HEK293 (cell line): Measurements from ENCODE around the gene SYNM.
"Not testable (repeated sequence)": the region's sequence is repeated elsewhere in the genome, so short reads cannot be mapped to it uniquely, and the experiment has no call there.

Experiments used
- CTCF ChIA-PET: fragments of 350-600 bp; formaldehyde crosslinking; extraction: SDS; loops from one replicate; lab custom pipeline; 2021; ENCODE audit warnings: antibody characterized with exemption; lab: Yijun Ruan, JAX
- POLR2A ChIA-PET: fragments of 300-600 bp; formaldehyde crosslinking; extraction: SDS; loops from one replicate; lab custom pipeline; 2020; ENCODE audit warnings: antibody characterized with exemption, inconsistent platforms; lab: Yijun Ruan, JAX
- H3K27ac ChIP-seq: fragments of 200-500 bp; sonication (Bioruptor generic); 2 replicates; pipeline ENCODE4 v1.5.1; 2014; ENCODE audit warnings: low read depth, low read length, control low read depth, inconsistent platforms; ENCODE audit errors: extremely low read depth
- H3K36me3 ChIP-seq, 2 experiments: fragments of 200-500 bp in 1 of 2; sonication (Bioruptor generic) in 1 of 2; 1 replicate in 1 of 2; 2 replicates in 1 of 2; pipeline ENCODE4 v1.5.1; 2014 to 2017; ENCODE audit warnings: inconsistent platforms in 2 of 2, low read length in 2 of 2; ENCODE audit not compliant: control insufficient read depth in 2 of 2, insufficient read depth in 1 of 2
- H3K4me1 ChIP-seq: fragments of 200-500 bp; sonication (Bioruptor generic); 2 replicates; pipeline ENCODE4 v1.5.1; 2014; ENCODE audit warnings: mild to moderate bottlenecking, low read length, inconsistent platforms; ENCODE audit not compliant: control insufficient read depth, insufficient read depth
- H3K4me3 ChIP-seq: 2 replicates; pipeline ENCODE4 v1.5.1; 2011; ENCODE audit warnings: low read depth, mild to moderate bottlenecking, control low read depth, low read length, moderate library complexity
- H3K9me3 ChIP-seq: fragments of 200-500 bp; sonication (Bioruptor generic); 2 replicates; pipeline ENCODE4 v1.5.1; 2014; ENCODE audit warnings: low read depth, low read length, inconsistent platforms; ENCODE audit not compliant: control insufficient read depth, insufficient read depth
- GLI4 ChIP-seq: fragments of 450-650 bp; formaldehyde crosslinking; IDR thresholded peaks from 2 replicates; pipeline ENCODE4 v1.5.1; 2016; ENCODE audit warnings: missing biosample characterization, missing genetic modification characterization
- HOXC10 ChIP-seq: sonication (generic); formaldehyde crosslinking; IDR thresholded peaks from 2 replicates; pipeline ENCODE4 v1.8.1; 2023; ENCODE audit warnings: mild to moderate bottlenecking, missing genetic modification reagents
- PRDM4 ChIP-seq: fragments of 450-650 bp; formaldehyde crosslinking; IDR thresholded peaks from 2 replicates; pipeline ENCODE4 v1.5.1; 2017; ENCODE audit warnings: missing biosample characterization, missing genetic modification characterization
- YY1 ChIP-seq: fragments of 450-650 bp; formaldehyde crosslinking; IDR thresholded peaks from 2 replicates; pipeline ENCODE4 v1.5.1; 2018; ENCODE audit warnings: missing biosample characterization, missing genetic modification characterization
- ZBTB1 ChIP-seq: fragments of 450-650 bp; formaldehyde crosslinking; IDR thresholded peaks from 2 replicates; pipeline ENCODE4 v1.5.1; 2016; ENCODE audit warnings: missing biosample characterization, missing genetic modification characterization
- ZBTB44 ChIP-seq: fragments of 450-650 bp; IDR thresholded peaks from 2 replicates; pipeline ENCODE4 v1.5.1; 2018; ENCODE audit warnings: missing biosample characterization, mild to moderate bottlenecking, missing genetic modification characterization
- ZNF112 ChIP-seq: fragments of 450-650 bp; formaldehyde crosslinking; IDR thresholded peaks from 2 replicates; pipeline ENCODE4 v1.5.0; 2017; ENCODE audit warnings: missing biosample characterization, missing genetic modification characterization
- ZNF114 ChIP-seq: fragments of 450-650 bp; formaldehyde crosslinking; IDR thresholded peaks from 2 replicates; pipeline ENCODE4 v1.5.0; 2017; ENCODE audit warnings: missing biosample characterization, missing genetic modification characterization
- ZNF132 ChIP-seq: fragments of 450-650 bp; formaldehyde crosslinking; IDR thresholded peaks from 2 replicates; pipeline ENCODE4 v1.5.1; 2017; ENCODE audit warnings: missing biosample characterization, missing genetic modification characterization, borderline replicate concordance
- ZNF19 ChIP-seq: fragments of 450-650 bp; formaldehyde crosslinking; IDR thresholded peaks from 2 replicates; pipeline ENCODE4; 2016; ENCODE audit warnings: missing biosample characterization, missing genetic modification characterization, low read depth
- ZNF239 ChIP-seq: fragments of 450-650 bp; formaldehyde crosslinking; IDR thresholded peaks from 2 replicates; pipeline ENCODE4 v1.5.1; 2016; ENCODE audit warnings: missing biosample characterization, missing genetic modification characterization
- ZNF24 ChIP-seq: fragments of 450-650 bp; formaldehyde crosslinking; IDR thresholded peaks from 2 replicates; pipeline ENCODE4 v1.5.1; 2016; ENCODE audit warnings: missing biosample characterization, missing genetic modification characterization
- ZNF350 ChIP-seq: fragments of 450-650 bp; formaldehyde crosslinking; IDR thresholded peaks from 2 replicates; pipeline ENCODE4 v1.5.0; 2017; ENCODE audit warnings: missing biosample characterization, mild to moderate bottlenecking, missing genetic modification characterization
- ZNF423 ChIP-seq: fragments of 450-650 bp; formaldehyde crosslinking; IDR thresholded peaks from 2 replicates; pipeline ENCODE4 v1.5.1; 2016; ENCODE audit warnings: missing biosample characterization, missing genetic modification characterization
- ZNF449 ChIP-seq: fragments of 450-650 bp; formaldehyde crosslinking; IDR thresholded peaks from 2 replicates; pipeline ENCODE4 v1.5.1; 2017; ENCODE audit warnings: missing biosample characterization, mild to moderate bottlenecking, missing genetic modification characterization, moderate library complexity
- ZNF501 ChIP-seq: fragments of 450-650 bp; formaldehyde crosslinking; IDR thresholded peaks from 2 replicates; pipeline ENCODE4 v1.5.1; 2016; ENCODE audit warnings: missing biosample characterization, missing genetic modification characterization
- ZNF530 ChIP-seq: fragments of 450-650 bp; formaldehyde crosslinking; IDR thresholded peaks from 2 replicates; pipeline ENCODE4 v1.5.1; 2016; ENCODE audit warnings: low read depth, missing biosample characterization, missing genetic modification characterization
- ZNF558 ChIP-seq: fragments of 450-650 bp; formaldehyde crosslinking; IDR thresholded peaks from 2 replicates; pipeline ENCODE4 v1.5.1; 2016; ENCODE audit warnings: missing biosample characterization, missing genetic modification characterization
- ZNF776 ChIP-seq: fragments of 450-650 bp; formaldehyde crosslinking; IDR thresholded peaks from 2 replicates; pipeline ENCODE4 v1.5.0; 2017; ENCODE audit warnings: missing biosample characterization, missing genetic modification characterization, borderline replicate concordance
- ZNF791 ChIP-seq: fragments of 450-650 bp; formaldehyde crosslinking; IDR thresholded peaks from 2 replicates; pipeline ENCODE4 v1.5.1; 2016; ENCODE audit warnings: missing biosample characterization, missing genetic modification characterization
- ZSCAN16 ChIP-seq: fragments of 450-650 bp; formaldehyde crosslinking; IDR thresholded peaks from 2 replicates; pipeline ENCODE4 v1.5.1; 2016; ENCODE audit warnings: missing biosample characterization, missing genetic modification characterization

Gene SYNM

GRCh38 chr15:99075059-99075652 is 29.7 kb upstream of the SYNM start:
- not testable (repeated sequence) for H3K27ac ChIP-seq, H3K36me3 ChIP-seq, H3K9me3 ChIP-seq, H3K4me1 ChIP-seq, H3K4me3 ChIP-seq
- POLR2A ChIA-PET = interaction anchor here (0.6 kb wide), 1 partner anchor 18 kb away, joined by 5 read pairs; no protein-coding TSS in a partner anchor
- CTCF ChIA-PET = interaction anchor here (0.8 to 3.5 kb wide), 15 partner anchors 13 to 633 kb away, joined by 3 to 29 read pairs (median 4); no protein-coding TSS in a partner anchor
- peak; percentile 53; the same call in 1 of the 2 replicates for TF ChIP-seq ZNF239 (tag by site-specific recombination)

- Histone ChIP-seq H3K4me1 (no peaks in the 10 kb centered on the region), H3K36me3 (no peaks in the 10 kb centered on the region), H3K27ac (no peak overlapping the region), H3K4me3 (no peak overlapping the region), H3K9me3 (no peaks in the 10 kb centered on the region)
- CTCF ChIA-PET = interaction anchor here (0.6 to 3.8 kb wide), 70 partner anchors 8 to 1452 kb away, joined by 3 to 29 read pairs (median 4); no protein-coding TSS in a partner anchor
- POLR2A ChIA-PET = interaction anchor here (0.7 kb wide), 1 partner anchor 19 kb away, joined by 4 read pairs; no protein-coding TSS in a partner anchor
- TF ChIP-seq GLI4 (no peak), ZSCAN16 (tag by site-specific recombination) (no peak), ZNF423 (no peak), ZNF24 (tag by site-specific recombination) (no peak), ZNF132 (tag by site-specific recombination) (no peak), HOXC10 (no peak), ZNF114 (no peak), ZNF449 (no peak), YY1 (no peak), ZNF501 (tag by site-specific recombination) (no peak), ZNF350 (no peak), ZNF791 (tag by site-specific recombination) (no peak), PRDM4 (no peak), ZNF776 (no peak), ZBTB44 (no peak), ZNF558 (tag by site-specific recombination) (no peak), ZNF530 (no peak), ZBTB1 (tag by site-specific recombination) (no peak), ZNF112 (tag by site-specific recombination) (no peak), ZNF19 (no peak)
Observed at GRCh38 chr15:99076109-99076508, 28.8 kb upstream of the SYNM start.
